GM12864 (cell line): ENCODE results near the gene VWA8.
"Not testable (repeated sequence)": the region's sequence is repeated elsewhere in the genome, so short reads cannot be mapped to it uniquely, and the experiment has no call there.

Source experiments
- DNase-seq: peaks from one replicate; pipeline ENCODE4 v3.0.0-alpha.2; 2011; ENCODE audit warnings: low read depth
- H3K4me3 ChIP-seq: 2 replicates; pipeline ENCODE4 v1.5.1; 2011; ENCODE audit warnings: mild to moderate bottlenecking, low read depth, low read length, control low read depth
- TF ChIP-seq, protein P1 (sequence below): IDR thresholded peaks from 2 replicates; pipeline ENCODE4 v1.5.1; 2011; ENCODE audit warnings: low read depth, mild to moderate bottlenecking, moderate library complexity, low read length, control low read depth, inconsistent platforms; ENCODE audit errors: missing control alignments

Gene VWA8

GRCh38 chr13:41621716-41622431, 339.0 kb downstream of the VWA8 start:
- no peak overlapping the region for H3K4me3 ChIP-seq
- no peak for DNase-seq
- TF ChIP-seq, protein P1, sequence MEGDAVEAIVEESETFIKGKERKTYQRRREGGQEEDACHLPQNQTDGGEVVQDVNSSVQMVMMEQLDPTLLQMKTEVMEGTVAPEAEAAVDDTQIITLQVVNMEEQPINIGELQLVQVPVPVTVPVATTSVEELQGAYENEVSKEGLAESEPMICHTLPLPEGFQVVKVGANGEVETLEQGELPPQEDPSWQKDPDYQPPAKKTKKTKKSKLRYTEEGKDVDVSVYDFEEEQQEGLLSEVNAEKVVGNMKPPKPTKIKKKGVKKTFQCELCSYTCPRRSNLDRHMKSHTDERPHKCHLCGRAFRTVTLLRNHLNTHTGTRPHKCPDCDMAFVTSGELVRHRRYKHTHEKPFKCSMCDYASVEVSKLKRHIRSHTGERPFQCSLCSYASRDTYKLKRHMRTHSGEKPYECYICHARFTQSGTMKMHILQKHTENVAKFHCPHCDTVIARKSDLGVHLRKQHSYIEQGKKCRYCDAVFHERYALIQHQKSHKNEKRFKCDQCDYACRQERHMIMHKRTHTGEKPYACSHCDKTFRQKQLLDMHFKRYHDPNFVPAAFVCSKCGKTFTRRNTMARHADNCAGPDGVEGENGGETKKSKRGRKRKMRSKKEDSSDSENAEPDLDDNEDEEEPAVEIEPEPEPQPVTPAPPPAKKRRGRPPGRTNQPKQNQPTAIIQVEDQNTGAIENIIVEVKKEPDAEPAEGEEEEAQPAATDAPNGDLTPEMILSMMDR: no peak

- DNase-seq, H3K4me3 ChIP-seq: not testable (repeated sequence)
Measured at GRCh38 chr13:41617633-41618032, 343.3 kb downstream of the VWA8 start.

DNA sequence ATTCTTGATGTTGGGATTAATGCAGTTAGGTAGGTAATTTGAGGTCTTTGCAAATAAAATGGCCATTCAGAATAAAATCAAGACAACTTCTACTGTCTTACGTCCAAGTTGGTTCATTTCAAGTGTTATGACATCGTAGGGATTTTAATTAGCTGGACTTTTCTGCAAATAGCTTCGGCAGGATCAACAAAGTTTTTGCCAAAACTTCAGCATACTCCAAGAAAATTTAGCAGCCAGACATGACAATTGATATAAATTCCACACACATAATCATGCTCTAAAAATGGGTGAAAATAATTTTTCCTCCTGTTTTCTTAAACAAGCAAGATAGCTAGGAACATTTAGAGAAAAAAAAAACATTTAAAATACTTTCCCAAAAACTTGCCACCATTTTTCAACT, 344.8 kb downstream of the VWA8 start:
- TF ChIP-seq, protein P1: no peak
- H3K4me3 ChIP-seq: no peak overlapping the region
- no peak for DNase-seq

DNA sequence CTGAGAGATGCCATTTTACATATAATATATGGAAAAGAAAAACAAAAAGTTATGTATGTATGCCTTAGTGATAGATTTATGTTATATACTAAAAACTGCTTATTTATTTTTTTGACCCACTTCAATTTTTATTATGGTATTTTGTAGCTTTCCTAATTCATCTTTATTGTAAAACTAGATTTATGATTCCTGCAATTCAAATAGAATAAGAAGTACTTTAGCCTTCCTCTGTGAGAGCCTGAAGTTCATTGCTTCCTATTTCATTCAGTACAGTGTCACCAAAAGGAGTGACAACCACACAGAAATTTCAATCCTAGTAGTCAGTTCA, 345.4 kb downstream of the VWA8 start:
- no peak overlapping the region for H3K4me3 ChIP-seq
- no peak for DNase-seq
- TF ChIP-seq, protein P1: no peak

DNA sequence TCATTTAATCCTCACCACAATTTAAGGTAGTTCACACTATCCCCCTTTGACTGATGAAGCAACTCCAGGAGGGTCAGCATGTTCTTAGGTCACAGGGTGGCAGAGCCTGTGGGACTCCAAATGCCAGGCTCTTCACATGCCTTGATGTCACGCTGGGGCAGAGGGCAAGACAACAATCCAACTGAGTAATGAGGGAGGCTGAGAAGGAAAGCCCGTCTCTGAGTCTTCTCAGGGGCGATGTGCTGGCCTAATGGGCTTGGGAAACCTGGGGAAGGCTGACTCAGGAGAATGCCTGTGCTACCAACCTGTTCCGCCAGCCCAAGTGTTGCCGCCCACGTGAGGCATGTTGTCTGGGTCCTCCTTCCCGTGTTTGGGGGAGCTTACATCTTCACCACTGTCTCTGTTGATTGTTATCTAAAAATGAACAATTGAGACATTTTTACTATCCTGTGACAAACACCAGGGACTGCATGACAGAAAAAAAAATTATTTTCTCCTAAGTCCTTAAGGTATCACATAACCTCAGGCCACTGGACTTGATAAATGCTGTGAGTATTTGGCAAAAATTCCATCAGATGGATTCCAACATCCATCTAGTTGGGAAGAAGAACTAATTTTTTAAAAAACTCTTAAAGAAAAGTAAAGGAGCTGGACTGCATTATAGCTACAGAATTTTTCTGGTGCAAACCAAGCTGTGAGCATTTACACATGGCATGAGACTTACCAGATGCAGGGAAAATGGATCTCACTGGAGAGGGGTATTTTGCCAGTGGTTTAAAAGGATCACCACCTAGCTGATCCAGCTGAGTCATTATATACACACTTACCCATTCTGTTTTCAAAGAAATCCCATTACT, 346.0 kb downstream of the VWA8 start:
- H3K4me3 ChIP-seq: no peak overlapping the region
- DNase-seq: no peak
- TF ChIP-seq, protein P1: no peak

DNA sequence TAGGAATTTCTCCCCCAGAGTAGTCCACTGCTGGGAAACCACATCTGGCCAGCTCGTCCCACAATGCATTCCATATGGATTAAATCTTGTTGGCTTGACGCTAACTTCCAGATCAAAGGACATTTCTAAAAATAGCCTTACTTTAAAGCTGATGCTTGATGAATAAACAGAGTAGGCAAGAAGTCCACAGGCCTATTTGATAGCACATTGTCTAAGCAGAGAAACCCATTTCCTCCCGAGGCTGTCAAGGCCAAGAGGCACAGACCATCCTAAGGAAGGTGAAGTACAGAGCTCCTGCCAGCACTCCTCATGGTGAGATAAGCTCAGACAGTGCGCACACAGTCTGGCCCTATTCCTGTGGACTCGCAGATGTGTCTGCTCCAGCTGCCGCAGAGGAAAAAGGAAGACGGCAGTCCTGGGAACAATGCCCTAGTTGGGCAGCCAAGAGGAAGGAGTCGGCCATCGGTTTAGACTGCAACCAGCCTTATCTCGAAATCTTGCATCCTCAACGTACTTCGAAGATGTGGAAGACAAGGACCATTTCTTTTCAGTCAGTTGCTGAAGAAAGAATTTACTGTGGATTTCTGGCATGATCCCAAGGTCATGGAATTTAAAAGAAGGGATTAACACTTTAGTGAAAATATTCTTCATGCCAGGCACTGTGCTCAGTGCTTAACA, 346.8 kb downstream of the VWA8 start:
- TF ChIP-seq, protein P1: no peak
- DNase-seq: no peak
- no peak overlapping the region for H3K4me3 ChIP-seq

DNA sequence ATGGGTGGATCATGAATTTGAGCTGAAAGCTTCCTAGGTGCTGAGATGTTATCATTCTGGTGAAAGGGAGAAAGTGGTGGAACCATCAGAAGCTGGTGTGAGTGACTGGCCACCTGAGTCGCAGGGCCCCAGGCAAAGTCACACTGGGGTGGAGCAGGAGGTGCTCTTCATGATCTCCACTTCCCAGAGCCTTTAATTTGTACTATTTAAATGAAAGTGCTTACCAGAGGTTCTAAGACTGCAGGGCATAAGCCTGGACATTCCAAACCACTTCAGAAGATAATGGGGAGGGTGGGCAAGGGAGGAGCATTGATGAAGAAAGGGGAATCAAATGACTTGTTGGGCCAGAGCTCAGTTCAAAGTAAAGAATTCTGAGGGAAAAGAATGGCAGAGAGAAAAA, 347.4 kb downstream of the VWA8 start:
- H3K4me3 ChIP-seq: no peak overlapping the region
- DNase-seq: no peak
- TF ChIP-seq, protein P1: no peak
